OCI-LY3 (cell line): ENCODE measurements around the gene TINAG.

ENCODE experiments used
- EZH2phosphoT487 ChIP-seq: fragments of 200-600 bp; shearing (Covaris generic); IDR thresholded peaks from 2 replicates; pipeline ENCODE4 v1.6.1; 2018; ENCODE audit warnings: antibody characterized with exemption, mixed run types, low read depth
- TF ChIP-seq, protein P1 (sequence below): fragments of 200-600, 300-600 bp; sonication (generic); IDR thresholded peaks from 2 replicates; pipeline ENCODE4 v1.5.1; 2014; ENCODE audit warnings: antibody characterized with exemption, low read length, low read depth

- TF ChIP-seq, protein P1, sequence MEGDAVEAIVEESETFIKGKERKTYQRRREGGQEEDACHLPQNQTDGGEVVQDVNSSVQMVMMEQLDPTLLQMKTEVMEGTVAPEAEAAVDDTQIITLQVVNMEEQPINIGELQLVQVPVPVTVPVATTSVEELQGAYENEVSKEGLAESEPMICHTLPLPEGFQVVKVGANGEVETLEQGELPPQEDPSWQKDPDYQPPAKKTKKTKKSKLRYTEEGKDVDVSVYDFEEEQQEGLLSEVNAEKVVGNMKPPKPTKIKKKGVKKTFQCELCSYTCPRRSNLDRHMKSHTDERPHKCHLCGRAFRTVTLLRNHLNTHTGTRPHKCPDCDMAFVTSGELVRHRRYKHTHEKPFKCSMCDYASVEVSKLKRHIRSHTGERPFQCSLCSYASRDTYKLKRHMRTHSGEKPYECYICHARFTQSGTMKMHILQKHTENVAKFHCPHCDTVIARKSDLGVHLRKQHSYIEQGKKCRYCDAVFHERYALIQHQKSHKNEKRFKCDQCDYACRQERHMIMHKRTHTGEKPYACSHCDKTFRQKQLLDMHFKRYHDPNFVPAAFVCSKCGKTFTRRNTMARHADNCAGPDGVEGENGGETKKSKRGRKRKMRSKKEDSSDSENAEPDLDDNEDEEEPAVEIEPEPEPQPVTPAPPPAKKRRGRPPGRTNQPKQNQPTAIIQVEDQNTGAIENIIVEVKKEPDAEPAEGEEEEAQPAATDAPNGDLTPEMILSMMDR, result no peak
- no peak for TF ChIP-seq EZH2phosphoT487
Measured at GRCh38 chr6:54386295-54386694, 78.1 kb downstream of the TINAG start.
